ENCODE measurements around the gene ARHGEF4. TPM values are rescaled to one million over a fixed set of nuclear protein-coding genes. Genes with fewer than 3 reads are reported as not detected.

ARHGEF4 gene
- total and polyA plus RNA-seq, 2 experiments from 2014 or later = 4.6 to 16.6 TPM

DNA sequence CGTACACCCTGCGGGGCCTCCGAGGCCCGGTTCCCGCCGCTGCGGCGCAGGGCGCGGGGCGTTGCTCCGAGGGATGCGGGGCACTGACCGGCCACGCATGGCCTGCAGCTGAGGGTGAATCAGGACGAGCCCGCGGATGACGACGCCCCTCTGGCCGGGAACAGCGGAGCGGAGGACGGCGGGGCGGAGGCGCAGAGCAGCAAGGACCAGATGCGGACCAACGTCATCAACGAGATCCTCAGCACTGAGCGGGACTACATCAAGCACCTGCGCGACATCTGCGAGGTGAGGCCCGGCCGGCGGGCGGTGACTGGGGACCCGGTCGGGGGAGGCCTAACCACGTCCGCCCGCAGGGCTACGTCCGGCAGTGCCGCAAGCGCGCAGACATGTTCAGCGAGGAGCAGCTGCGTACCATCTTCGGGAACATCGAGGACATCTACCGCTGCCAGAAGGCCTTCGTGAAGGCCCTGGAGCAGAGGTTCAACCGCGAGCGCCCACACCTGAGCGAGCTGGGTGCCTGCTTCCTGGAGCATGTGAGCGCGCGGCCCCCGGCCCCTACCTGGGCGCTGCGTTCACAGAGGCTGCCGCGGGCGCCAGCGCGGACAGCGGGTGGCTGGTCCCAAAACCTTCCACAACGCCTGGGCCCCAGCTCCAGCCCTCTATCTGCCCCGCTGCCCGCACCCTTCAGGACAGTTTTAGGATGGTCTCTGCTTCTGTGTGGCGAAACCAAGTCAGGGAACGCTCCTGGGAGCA, 203.4 kb downstream of the ARHGEF4 start (continued):
- TF ChIP-seq POLR2AphosphoS5 (IDR thresholded peaks at IDR 0.05; ENCODE audit: low read depth) (no peak), EZH2 (IDR thresholded peaks at IDR 0.05; ENCODE audit: low read depth, unreplicated experiment) (no peak), EZH2phosphoT487 (IDR thresholded peaks at IDR 0.05; ENCODE audit: unreplicated experiment) (no peak), CREB1 (CRISPR knock-in tag; IDR thresholded peaks at IDR 0.05; ENCODE audit: low read depth) (no peak), STAT1 (IDR thresholded peaks at IDR 0.05; ENCODE audit: unreplicated experiment) (no peak), JUNB (IDR thresholded peaks at IDR 0.05; ENCODE audit: unreplicated experiment) (no peak), NANOG (IDR thresholded peaks at IDR 0.05; ENCODE audit: borderline replicate concordance) (no peak)
- TF ChIP-seq, protein P1, sequence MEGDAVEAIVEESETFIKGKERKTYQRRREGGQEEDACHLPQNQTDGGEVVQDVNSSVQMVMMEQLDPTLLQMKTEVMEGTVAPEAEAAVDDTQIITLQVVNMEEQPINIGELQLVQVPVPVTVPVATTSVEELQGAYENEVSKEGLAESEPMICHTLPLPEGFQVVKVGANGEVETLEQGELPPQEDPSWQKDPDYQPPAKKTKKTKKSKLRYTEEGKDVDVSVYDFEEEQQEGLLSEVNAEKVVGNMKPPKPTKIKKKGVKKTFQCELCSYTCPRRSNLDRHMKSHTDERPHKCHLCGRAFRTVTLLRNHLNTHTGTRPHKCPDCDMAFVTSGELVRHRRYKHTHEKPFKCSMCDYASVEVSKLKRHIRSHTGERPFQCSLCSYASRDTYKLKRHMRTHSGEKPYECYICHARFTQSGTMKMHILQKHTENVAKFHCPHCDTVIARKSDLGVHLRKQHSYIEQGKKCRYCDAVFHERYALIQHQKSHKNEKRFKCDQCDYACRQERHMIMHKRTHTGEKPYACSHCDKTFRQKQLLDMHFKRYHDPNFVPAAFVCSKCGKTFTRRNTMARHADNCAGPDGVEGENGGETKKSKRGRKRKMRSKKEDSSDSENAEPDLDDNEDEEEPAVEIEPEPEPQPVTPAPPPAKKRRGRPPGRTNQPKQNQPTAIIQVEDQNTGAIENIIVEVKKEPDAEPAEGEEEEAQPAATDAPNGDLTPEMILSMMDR (conservative IDR thresholded peaks at IDR 0.05; ENCODE audit: low read depth in 2 of 2) = no peak
- TF ChIP-seq, protein P2, sequence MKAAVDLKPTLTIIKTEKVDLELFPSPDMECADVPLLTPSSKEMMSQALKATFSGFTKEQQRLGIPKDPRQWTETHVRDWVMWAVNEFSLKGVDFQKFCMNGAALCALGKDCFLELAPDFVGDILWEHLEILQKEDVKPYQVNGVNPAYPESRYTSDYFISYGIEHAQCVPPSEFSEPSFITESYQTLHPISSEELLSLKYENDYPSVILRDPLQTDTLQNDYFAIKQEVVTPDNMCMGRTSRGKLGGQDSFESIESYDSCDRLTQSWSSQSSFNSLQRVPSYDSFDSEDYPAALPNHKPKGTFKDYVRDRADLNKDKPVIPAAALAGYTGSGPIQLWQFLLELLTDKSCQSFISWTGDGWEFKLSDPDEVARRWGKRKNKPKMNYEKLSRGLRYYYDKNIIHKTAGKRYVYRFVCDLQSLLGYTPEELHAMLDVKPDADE (IDR thresholded peaks at IDR 0.05) = no peak

- H3K27me3 Mint-ChIP-seq (ENCODE audit: insufficient read depth, low read depth, poor library complexity) = peaks cover 26% of the 10 kb centered on the region
- TF ChIP-seq JUNB (IDR thresholded peaks at IDR 0.05; ENCODE audit: unreplicated experiment) (no peak), ZNF114 (CRISPR knock-in tag; IDR thresholded peaks at IDR 0.05) (no peak), EZH2 (IDR thresholded peaks at IDR 0.05; ENCODE audit: low read depth, unreplicated experiment) (no peak), ZNF331 (CRISPR knock-in tag; IDR thresholded peaks at IDR 0.05; ENCODE audit: low read depth) (no peak), EZH2phosphoT487 (IDR thresholded peaks at IDR 0.05; ENCODE audit: unreplicated experiment) (no peak), NANOG (IDR thresholded peaks at IDR 0.05; ENCODE audit: borderline replicate concordance) (no peak)
- TF ChIP-seq, protein P3, sequence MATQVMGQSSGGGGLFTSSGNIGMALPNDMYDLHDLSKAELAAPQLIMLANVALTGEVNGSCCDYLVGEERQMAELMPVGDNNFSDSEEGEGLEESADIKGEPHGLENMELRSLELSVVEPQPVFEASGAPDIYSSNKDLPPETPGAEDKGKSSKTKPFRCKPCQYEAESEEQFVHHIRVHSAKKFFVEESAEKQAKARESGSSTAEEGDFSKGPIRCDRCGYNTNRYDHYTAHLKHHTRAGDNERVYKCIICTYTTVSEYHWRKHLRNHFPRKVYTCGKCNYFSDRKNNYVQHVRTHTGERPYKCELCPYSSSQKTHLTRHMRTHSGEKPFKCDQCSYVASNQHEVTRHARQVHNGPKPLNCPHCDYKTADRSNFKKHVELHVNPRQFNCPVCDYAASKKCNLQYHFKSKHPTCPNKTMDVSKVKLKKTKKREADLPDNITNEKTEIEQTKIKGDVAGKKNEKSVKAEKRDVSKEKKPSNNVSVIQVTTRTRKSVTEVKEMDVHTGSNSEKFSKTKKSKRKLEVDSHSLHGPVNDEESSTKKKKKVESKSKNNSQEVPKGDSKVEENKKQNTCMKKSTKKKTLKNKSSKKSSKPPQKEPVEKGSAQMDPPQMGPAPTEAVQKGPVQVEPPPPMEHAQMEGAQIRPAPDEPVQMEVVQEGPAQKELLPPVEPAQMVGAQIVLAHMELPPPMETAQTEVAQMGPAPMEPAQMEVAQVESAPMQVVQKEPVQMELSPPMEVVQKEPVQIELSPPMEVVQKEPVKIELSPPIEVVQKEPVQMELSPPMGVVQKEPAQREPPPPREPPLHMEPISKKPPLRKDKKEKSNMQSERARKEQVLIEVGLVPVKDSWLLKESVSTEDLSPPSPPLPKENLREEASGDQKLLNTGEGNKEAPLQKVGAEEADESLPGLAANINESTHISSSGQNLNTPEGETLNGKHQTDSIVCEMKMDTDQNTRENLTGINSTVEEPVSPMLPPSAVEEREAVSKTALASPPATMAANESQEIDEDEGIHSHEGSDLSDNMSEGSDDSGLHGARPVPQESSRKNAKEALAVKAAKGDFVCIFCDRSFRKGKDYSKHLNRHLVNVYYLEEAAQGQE (IDR thresholded peaks at IDR 0.05; ENCODE audit: unreplicated experiment) = no peak
- TF ChIP-seq, protein P1 (conservative IDR thresholded peaks at IDR 0.05; ENCODE audit: low read depth in 2 of 2) = no peak
- TF ChIP-seq, protein P2 (IDR thresholded peaks at IDR 0.05) = no peak
These were observed 204.1 kb downstream of the ARHGEF4 start for GRCh38 chr2:131040661-131041401.

More at GRCh38 chr2:131040661-131041401, 204.1 kb downstream of the ARHGEF4 start:
- peaks cover 3% of the 10 kb centered on the region for H3K27me3 ChIP-seq (ENCODE audit: insufficient read depth)
- no peaks in the 10 kb centered on the region for H3K9me2 ChIP-seq (ENCODE audit: insufficient read depth)
- H3K27ac ChIP-seq (ENCODE audit: low read depth) = no peak overlapping the region
- no peaks in the 10 kb centered on the region for H3F3A ChIP-seq (replicated peaks; ENCODE audit: low read depth)
- no peaks in the 10 kb centered on the region; the same call in 2 of the 3 replicates for H3K9me3 Mint-ChIP-seq
- peaks cover 9% of the 10 kb centered on the region; the same call in 2 of the 3 replicates for H3K4me1 Mint-ChIP-seq
- H4K20me1 ChIP-seq (replicated peaks; ENCODE audit: insufficient read depth) = no peaks in the 10 kb centered on the region
- no peak overlapping the region for H2AFZ ChIP-seq
- no peak overlapping the region for H3K4me3 ChIP-seq
- no peaks in the 10 kb centered on the region for H3K79me2 ChIP-seq (replicated peaks; ENCODE audit: insufficient read depth)
- DNase-seq (ENCODE audit: low spot score) (no peak), ATAC-seq (peak; percentile 33)
- no peak overlapping the region for H3K4me2 ChIP-seq
- no peaks in the 10 kb centered on the region; the same call in 1 of the 2 replicates for H3K4me1 ChIP-seq (ENCODE audit: insufficient read depth)
- H3K36me3 Mint-ChIP-seq (ENCODE audit: low read depth) = no peaks in the 10 kb centered on the region; the same call in 2 of the 3 replicates
- no peak overlapping the region for H3K4me3 Mint-ChIP-seq
- H3K27ac Mint-ChIP-seq = no peak overlapping the region; the same call in 1 of the 2 replicates
- H3K36me3 ChIP-seq (ENCODE audit: insufficient read depth) = no peaks in the 10 kb centered on the region

Data from GM23338 (cell line).